A549 (cell line): ENCODE measurements around the gene SSH2.

Experiments
- CBX8 ChIP-seq: fragments of 200-600 bp; sonication (generic); IDR thresholded peaks from 2 replicates; pipeline ENCODE4 v1.6.1; 2016
- NFE2L2 ChIP-seq: fragments of 150-350 bp; conservative IDR thresholded peaks from 2 replicates; pipeline ENCODE4 v1.6.1; 2014; ENCODE audit warnings: low read length
- POLR2A ChIP-seq: IDR thresholded peaks from 2 replicates; pipeline ENCODE4 v1.6.1; 2012; ENCODE audit warnings: mild to moderate bottlenecking, low read length
- RAD21 ChIP-seq, 2 experiments: fragments of >200 bp in 1 of 2; sonication (Bioruptor Twin) in 1 of 2; formaldehyde crosslinking in 1 of 2; IDR thresholded peaks in 1 of 2; conservative IDR thresholded peaks in 1 of 2; 2 replicates in 1 of 2; 3 replicates in 1 of 2; pipeline ENCODE4 v1.6.1; 2012 to 2018; ENCODE audit warnings: inconsistent platforms in 1 of 2
- SREBF2 ChIP-seq: fragments of 450-650 bp; IDR thresholded peaks from 2 replicates; pipeline ENCODE4 v1.6.1; 2014; ENCODE audit warnings: mild to moderate bottlenecking, moderate library complexity
- TP53 ChIP-seq: fragments of 250-450 bp; sonication (Bioruptor Pico); IDR thresholded peaks from 2 replicates; pipeline ENCODE4 v1.5.0; 2021; ENCODE audit warnings: mild to moderate bottlenecking, moderate library complexity
- ZSCAN20 ChIP-seq: fragments of 250-450 bp; sonication (Bioruptor Pico); IDR thresholded peaks from 2 replicates; pipeline ENCODE4 v1.8.0; 2022; ENCODE audit warnings: mild to moderate bottlenecking, moderate library complexity
- TF ChIP-seq, protein P1 (sequence below): fragments of >200 bp; sonication (Bioruptor Twin); formaldehyde crosslinking; IDR thresholded peaks from 3 replicates; pipeline ENCODE4 v1.5.1; 2016

DNA sequence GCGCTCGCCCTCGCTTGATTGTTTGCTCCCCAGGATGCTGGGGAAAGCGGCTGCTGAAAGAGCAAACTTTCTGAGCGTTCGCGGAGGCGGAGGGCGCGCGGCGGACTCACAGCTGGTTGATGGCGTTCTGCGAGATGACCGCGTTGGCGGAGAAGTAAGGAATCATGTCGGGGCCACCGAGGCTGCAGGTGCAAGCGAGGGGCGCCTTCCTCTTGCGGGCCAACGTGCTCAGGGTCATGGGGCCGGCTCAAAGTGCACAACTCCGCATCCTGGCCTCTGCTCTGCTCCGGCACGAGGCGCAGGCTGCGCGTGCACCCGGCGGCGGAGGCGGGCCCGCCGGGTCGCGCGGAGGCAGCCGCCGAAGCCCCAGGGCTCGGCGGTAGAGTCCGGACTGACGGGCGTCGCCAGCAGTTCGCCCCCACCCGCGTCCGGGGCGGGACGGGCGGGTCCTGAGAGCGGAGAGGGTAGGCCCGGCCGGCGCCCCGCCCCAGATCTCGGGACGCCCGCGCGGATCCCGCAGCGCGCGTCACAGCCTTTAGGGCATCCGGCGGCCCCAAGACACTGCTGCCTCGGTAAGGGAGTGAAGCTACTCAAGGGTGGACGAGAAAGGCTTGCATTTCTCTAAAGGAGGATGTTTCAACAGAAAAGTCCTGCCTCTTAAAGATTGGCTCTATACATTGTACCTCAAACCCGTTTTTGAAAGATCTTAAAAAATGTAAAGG lies 168.8 kb downstream of the SSH2 start:
- TF ChIP-seq, protein P1, sequence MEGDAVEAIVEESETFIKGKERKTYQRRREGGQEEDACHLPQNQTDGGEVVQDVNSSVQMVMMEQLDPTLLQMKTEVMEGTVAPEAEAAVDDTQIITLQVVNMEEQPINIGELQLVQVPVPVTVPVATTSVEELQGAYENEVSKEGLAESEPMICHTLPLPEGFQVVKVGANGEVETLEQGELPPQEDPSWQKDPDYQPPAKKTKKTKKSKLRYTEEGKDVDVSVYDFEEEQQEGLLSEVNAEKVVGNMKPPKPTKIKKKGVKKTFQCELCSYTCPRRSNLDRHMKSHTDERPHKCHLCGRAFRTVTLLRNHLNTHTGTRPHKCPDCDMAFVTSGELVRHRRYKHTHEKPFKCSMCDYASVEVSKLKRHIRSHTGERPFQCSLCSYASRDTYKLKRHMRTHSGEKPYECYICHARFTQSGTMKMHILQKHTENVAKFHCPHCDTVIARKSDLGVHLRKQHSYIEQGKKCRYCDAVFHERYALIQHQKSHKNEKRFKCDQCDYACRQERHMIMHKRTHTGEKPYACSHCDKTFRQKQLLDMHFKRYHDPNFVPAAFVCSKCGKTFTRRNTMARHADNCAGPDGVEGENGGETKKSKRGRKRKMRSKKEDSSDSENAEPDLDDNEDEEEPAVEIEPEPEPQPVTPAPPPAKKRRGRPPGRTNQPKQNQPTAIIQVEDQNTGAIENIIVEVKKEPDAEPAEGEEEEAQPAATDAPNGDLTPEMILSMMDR = no peak
- TF ChIP-seq NFE2L2 (no peak), RAD21 (conservative IDR thresholded peaks at IDR 0.05 in 1 of 2, IDR thresholded peaks at IDR 0.05 in 1 of 2) (peak in 1 of 2 experiments; percentile 22; a peak in 1 of 5 replicates), POLR2A (peak; percentile 48), ZSCAN20 (no peak), TP53 (CRISPR knock-in tag) (no peak), SREBF2 (no peak), CBX8 (no peak)
